ENCODE measurements around the gene SELE.

The SELE gene

GRCh38 chr1:169681140-169681539 lies 52.7 kb downstream of the SELE start:
- no peak for DNase-seq

GRCh38 chr1:169680377-169681019 lies 53.4 kb downstream of the SELE start:
- DNase-seq: no peak

- no peak for DNase-seq
These were observed 54.2 kb downstream of the SELE start for GRCh38 chr1:169679692-169680091.

GRCh38 chr1:169676001-169676400 lies 57.9 kb downstream of the SELE start:
- DNase-seq: no peak
